H9 (cell line): ENCODE data around the gene TM9SF3. TPM values are rescaled to one million over a fixed set of nuclear protein-coding genes. Genes with fewer than 3 reads are reported as not detected.

Experiments
- DNase-seq: peaks from one replicate; pipeline ENCODE4 v3.0.0-alpha.2; 2017
- H2AFZ ChIP-seq: one replicate; pipeline ENCODE4 v1.6.1; 2013; ENCODE audit warnings: mild to moderate bottlenecking, low read length, control low read depth, moderate library complexity
- H2AK5ac ChIP-seq: 2 replicates; pipeline ENCODE4 v1.6.1; 2013; ENCODE audit warnings: low read length, control low read depth, mixed read lengths; ENCODE audit not compliant: insufficient read length
- H2BK120ac ChIP-seq: one replicate; pipeline ENCODE4 v1.6.1; 2013; ENCODE audit warnings: low read depth, mild to moderate bottlenecking, low read length, control low read depth, inconsistent platforms; ENCODE audit not compliant: poor library complexity, severe bottlenecking
- H2BK12ac ChIP-seq: 2 replicates; pipeline ENCODE4 v1.6.1; 2013; ENCODE audit warnings: low read length, control low read depth, mixed read lengths, low read depth; ENCODE audit not compliant: insufficient read length
- H2BK15ac ChIP-seq: 2 replicates; pipeline ENCODE4 v1.6.1; 2013; ENCODE audit warnings: low read depth, low read length, control low read depth
- H2BK20ac ChIP-seq: one replicate; pipeline ENCODE4 v1.6.1; 2013; ENCODE audit warnings: low read depth, mild to moderate bottlenecking, low read length, control low read depth, inconsistent platforms; ENCODE audit not compliant: poor library complexity, severe bottlenecking
- H2BK5ac ChIP-seq: 2 replicates; pipeline ENCODE4 v1.6.1; 2013; ENCODE audit warnings: low read length, control low read depth, mixed read lengths; ENCODE audit not compliant: insufficient read length
- H3K14ac ChIP-seq: 2 replicates; pipeline ENCODE4 v1.6.1; 2013; ENCODE audit warnings: low read length, control low read depth; ENCODE audit not compliant: insufficient read depth
- H3K18ac ChIP-seq: 2 replicates; pipeline ENCODE4 v1.6.1; 2013; ENCODE audit warnings: low read depth, mild to moderate bottlenecking, mixed read lengths, low read length, control low read depth; ENCODE audit not compliant: insufficient read length
- H3K23ac ChIP-seq: 2 replicates; pipeline ENCODE4 v1.6.1; 2013; ENCODE audit warnings: low read length, control low read depth, mixed read lengths, low read depth; ENCODE audit not compliant: insufficient read length
- H3K23me2 ChIP-seq: 2 replicates; pipeline ENCODE4 v1.6.1; 2013; ENCODE audit warnings: low read depth, mild to moderate bottlenecking, mixed read lengths, low read length, control low read depth; ENCODE audit not compliant: insufficient read length, poor library complexity, severe bottlenecking
- H3K27ac ChIP-seq: 2 replicates; pipeline ENCODE4 v1.5.1; 2013; ENCODE audit warnings: low read length, control low read depth, mixed read lengths, low read depth; ENCODE audit not compliant: insufficient read length
- H3K27me3 ChIP-seq: 2 replicates; pipeline ENCODE4 v1.6.1; 2013; ENCODE audit warnings: low read length, control low read depth, inconsistent platforms; ENCODE audit not compliant: insufficient read depth
- H3K4ac ChIP-seq: 2 replicates; pipeline ENCODE4 v1.6.1; 2013; ENCODE audit warnings: low read depth, mild to moderate bottlenecking, control low read depth, inconsistent platforms, low read length, moderate library complexity
- H3K4me1 ChIP-seq: 2 replicates; pipeline ENCODE4 v1.6.1; 2013; ENCODE audit warnings: low read length, control low read depth, inconsistent platforms; ENCODE audit not compliant: insufficient read depth
- H3K4me2 ChIP-seq: 2 replicates; pipeline ENCODE4 v1.6.1; 2013; ENCODE audit warnings: low read length, control low read depth, mixed read lengths; ENCODE audit not compliant: insufficient read length, insufficient read depth
- H3K56ac ChIP-seq: 2 replicates; pipeline ENCODE4 v1.6.1; 2013; ENCODE audit warnings: low read depth, mild to moderate bottlenecking, mixed read lengths, low read length, control low read depth; ENCODE audit not compliant: insufficient read length
- H3K79me1 ChIP-seq: 2 replicates; pipeline ENCODE4 v1.6.1; 2013; ENCODE audit warnings: low read depth, mild to moderate bottlenecking, moderate library complexity, low read length, control low read depth, inconsistent platforms; ENCODE audit not compliant: insufficient read depth, poor library complexity, severe bottlenecking
- H3K79me2 ChIP-seq: 2 replicates; pipeline ENCODE4 v1.6.1; 2013; ENCODE audit warnings: low read length, control low read depth, inconsistent platforms; ENCODE audit not compliant: insufficient read depth
- H3K9ac ChIP-seq: 2 replicates; pipeline ENCODE4 v1.6.1; 2013; ENCODE audit warnings: low read length, control low read depth, mixed read lengths; ENCODE audit not compliant: insufficient read length; ENCODE audit errors: extremely low read depth
- H3K9me3 ChIP-seq: one replicate; pipeline ENCODE4 v1.6.1; 2013; ENCODE audit warnings: low read depth, low read length, inconsistent platforms; ENCODE audit not compliant: control insufficient read depth
- H3T11ph ChIP-seq: one replicate; pipeline ENCODE4 v1.6.1; 2013; ENCODE audit warnings: mild to moderate bottlenecking, low read length, control low read depth, inconsistent platforms
- H4K20me1 ChIP-seq: one replicate; pipeline ENCODE4 v1.6.1; 2013; ENCODE audit not compliant: control insufficient read depth, insufficient read length, insufficient read depth
- H4K5ac ChIP-seq: 2 replicates; pipeline ENCODE4 v1.6.1; 2013; ENCODE audit warnings: low read depth, mild to moderate bottlenecking, mixed read lengths, low read length, control low read depth; ENCODE audit not compliant: insufficient read length
- H4K8ac ChIP-seq: replicated peaks from 2 replicates; pipeline ENCODE4 v1.6.1; 2013; ENCODE audit warnings: low read length, control low read depth, mixed read lengths, low read depth; ENCODE audit not compliant: insufficient read length
- H4K91ac ChIP-seq: 2 replicates; pipeline ENCODE4 v1.6.1; 2013; ENCODE audit warnings: low read depth, mild to moderate bottlenecking, moderate library complexity, mixed read lengths, low read length, control low read depth; ENCODE audit not compliant: insufficient read length
- H3K27ac Mint-ChIP-seq, 3 experiments: 2 replicates in 2 of 3; 3 replicates in 1 of 3; pipeline ENCODE4 v1.8.0; 2020 to 2021; ENCODE audit warnings: mixed read lengths in 3 of 3, mild to moderate bottlenecking in 1 of 3, moderate library complexity in 1 of 3
- H3K27me3 Mint-ChIP-seq: 2 replicates; pipeline ENCODE4 v1.8.0; 2021; ENCODE audit warnings: low read depth, mild to moderate bottlenecking, moderate library complexity, mixed read lengths
- H3K36me3 Mint-ChIP-seq, 3 experiments: 2 replicates in 2 of 3; 3 replicates in 1 of 3; pipeline ENCODE4 v1.8.0; 2020 to 2021; ENCODE audit warnings: low read depth in 3 of 3, mixed read lengths in 3 of 3; ENCODE audit not compliant: insufficient read depth in 1 of 3
- H3K4me1 Mint-ChIP-seq, 2 experiments: 2 replicates each; pipeline ENCODE4 v1.8.0; 2020; ENCODE audit warnings: mixed read lengths in 2 of 2
- H3K4me3 Mint-ChIP-seq, 2 experiments: 2 replicates in 1 of 2; 3 replicates in 1 of 2; pipeline ENCODE4 v1.8.0; 2020 to 2021; ENCODE audit warnings: mild to moderate bottlenecking in 2 of 2, mixed read lengths in 2 of 2, moderate library complexity in 1 of 2
- H3K9me3 Mint-ChIP-seq, 2 experiments: 2 replicates in 1 of 2; 3 replicates in 1 of 2; pipeline ENCODE4 v1.8.0; 2020; ENCODE audit warnings: mild to moderate bottlenecking in 2 of 2, mixed read lengths in 2 of 2, moderate library complexity in 1 of 2
- CTCF ChIP-seq: fragments of 200-600 bp; sonication (generic); conservative IDR thresholded peaks from 3 replicates; pipeline ENCODE4 v1.8.0; 2021; ENCODE audit warnings: antibody characterized with exemption, mild to moderate bottlenecking
- WGBS: extraction: QIAGEN DNeasy Blood & Tissue Kit; methylation state at CpG from one replicate; pipeline ENCODE4 v1.1.7; 2013; ENCODE audit warnings: missing lambda C conversion rate, low lambda C conversion rate, mixed read lengths; ENCODE audit not compliant: insufficient read length; ENCODE audit errors: extremely low coverage; 5-methylcytosine and 5-hydroxymethylcytosine counted together
- total RNA-seq: library from RNA; stranded (reverse); gene quantifications from 2 replicates; pipeline ENCODE4 v1.2.1, GENCODE V29; 2021

TM9SF3 gene
- total RNA-seq, 1 experiment from 2014 or later: 120 TPM

GRCh38 chr10:96584035-96584434 lies 2.8 kb downstream of the TM9SF3 start:
- Histone ChIP-seq H3K9me3 (no peaks in the 10 kb centered on the region), H3K4me2 (no peak overlapping the region)

More at GRCh38 chr10:96584035-96584434, 2.8 kb downstream of the TM9SF3 start:
- peaks cover 0 to 4% (median 0%) of the 10 kb centered on the region in 3 experiments; a peak in 3 of 7 replicates for H3K36me3 Mint-ChIP-seq
- peaks cover 27 to 35% of the 10 kb centered on the region in 2 experiments for H3K4me1 Mint-ChIP-seq
- H3K27ac Mint-ChIP-seq: no peak overlapping the region
- no peaks in the 10 kb centered on the region for H3K9me3 Mint-ChIP-seq
- Histone ChIP-seq H4K5ac (no peak overlapping the region), H2BK12ac (no peak overlapping the region), H3K27ac (no peak overlapping the region), H4K91ac (no peak overlapping the region), H3K9ac (no peak overlapping the region), H2BK20ac (no peak overlapping the region), H3T11ph (no peak overlapping the region), H3K23me2 (peaks cover 13% of the 10 kb centered on the region), H3K4me1 (no peaks in the 10 kb centered on the region), H3K27me3 (no peaks in the 10 kb centered on the region), H2BK15ac (no peak overlapping the region), H2BK120ac (no peak overlapping the region), H3K18ac (no peak overlapping the region), H4K20me1 (no peaks in the 10 kb centered on the region), H3K4ac (no peak overlapping the region), H3K79me2 (peaks cover 37% of the 10 kb centered on the region; the same call in 1 of the 2 replicates), H2AFZ (no peak overlapping the region), H3K56ac (no peak overlapping the region), H2BK5ac (no peak overlapping the region), H4K8ac (no peak overlapping the region), H3K23ac (no peak overlapping the region), H3K79me1 (no peaks in the 10 kb centered on the region), H3K14ac (no peak overlapping the region), H2AK5ac (no peak overlapping the region)
- no peaks in the 10 kb centered on the region for H3K27me3 Mint-ChIP-seq
- no peak for DNase-seq
- no peak for TF ChIP-seq CTCF
- H3K4me3 Mint-ChIP-seq: no peak overlapping the region
- no CpG with 5 or more reads among the region's 1 CpG for WGBS
